Thyroid gland (tissue), 4 donors: ENCODE results near the gene ZFAND4.

Source experiments
- POLR2A ChIP-seq, 2 donors: fragments of 450-650 bp; IDR thresholded peaks; one replicate each; pipeline ENCODE4 v1.6.1; 2017; ENCODE audit warnings: antibody characterized with exemption in 2 of 2, mild to moderate bottlenecking in 2 of 2, moderate library complexity in 1 of 2
- TF ChIP-seq, protein P1 (sequence below), 6 experiments: fragments of 200-600 bp in 3 of 6; fragments of 450-650 bp in 3 of 6; sonication (generic) in 3 of 6; IDR thresholded peaks; one replicate each; pipeline ENCODE4 v1.5.1; 2016 to 2019; ENCODE audit warnings: antibody characterized with exemption in 6 of 6, mild to moderate bottlenecking in 2 of 6, inconsistent platforms in 1 of 6, moderate library complexity in 1 of 6

GRCh38 chr10:45581582-45582385 is 90.8 kb downstream of the ZFAND4 start:
- no peak for TF ChIP-seq POLR2A (IDR thresholded peaks at IDR 0.05)
- TF ChIP-seq, protein P1, sequence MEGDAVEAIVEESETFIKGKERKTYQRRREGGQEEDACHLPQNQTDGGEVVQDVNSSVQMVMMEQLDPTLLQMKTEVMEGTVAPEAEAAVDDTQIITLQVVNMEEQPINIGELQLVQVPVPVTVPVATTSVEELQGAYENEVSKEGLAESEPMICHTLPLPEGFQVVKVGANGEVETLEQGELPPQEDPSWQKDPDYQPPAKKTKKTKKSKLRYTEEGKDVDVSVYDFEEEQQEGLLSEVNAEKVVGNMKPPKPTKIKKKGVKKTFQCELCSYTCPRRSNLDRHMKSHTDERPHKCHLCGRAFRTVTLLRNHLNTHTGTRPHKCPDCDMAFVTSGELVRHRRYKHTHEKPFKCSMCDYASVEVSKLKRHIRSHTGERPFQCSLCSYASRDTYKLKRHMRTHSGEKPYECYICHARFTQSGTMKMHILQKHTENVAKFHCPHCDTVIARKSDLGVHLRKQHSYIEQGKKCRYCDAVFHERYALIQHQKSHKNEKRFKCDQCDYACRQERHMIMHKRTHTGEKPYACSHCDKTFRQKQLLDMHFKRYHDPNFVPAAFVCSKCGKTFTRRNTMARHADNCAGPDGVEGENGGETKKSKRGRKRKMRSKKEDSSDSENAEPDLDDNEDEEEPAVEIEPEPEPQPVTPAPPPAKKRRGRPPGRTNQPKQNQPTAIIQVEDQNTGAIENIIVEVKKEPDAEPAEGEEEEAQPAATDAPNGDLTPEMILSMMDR (IDR thresholded peaks at IDR 0.05) = no peak
